Fibroblast of skin of left quadriceps (primary cell): ENCODE measurements around the gene SNX15.
"Not testable (repeated sequence)": the region's sequence is repeated elsewhere in the genome, so short reads cannot be mapped to it uniquely, and the experiment has no call there.

Source experiments
- DNase-seq, 2 experiments: peaks; one replicate each; pipeline ENCODE4 v3.0.0-alpha.2; 2013; ENCODE audit warnings: low read depth in 2 of 2

The SNX15 gene

GRCh38 chr11:65027213-65028067 lies at the start of gene SNX15:
TSS of gene SNX15 (plus strand) at chr11:65027439. CDS start at chr11:65027538, 99 bp downstream.
- DNase-seq, result peak; percentile 93 to 94

GRCh38 chr11:64983339-64983738 lies 43.9 kb upstream of the SNX15 start:
- not testable (repeated sequence) for DNase-seq

GRCh38 chr11:64987998-64988854 lies 39.0 kb upstream of the SNX15 start:
- DNase-seq, result no peak

GRCh38 chr11:64989416-64989815 lies 37.8 kb upstream of the SNX15 start:
- DNase-seq, result no peak

- DNase-seq, result no peak
Observed at GRCh38 chr11:64990222-64990923, 36.9 kb upstream of the SNX15 start.

DNA sequence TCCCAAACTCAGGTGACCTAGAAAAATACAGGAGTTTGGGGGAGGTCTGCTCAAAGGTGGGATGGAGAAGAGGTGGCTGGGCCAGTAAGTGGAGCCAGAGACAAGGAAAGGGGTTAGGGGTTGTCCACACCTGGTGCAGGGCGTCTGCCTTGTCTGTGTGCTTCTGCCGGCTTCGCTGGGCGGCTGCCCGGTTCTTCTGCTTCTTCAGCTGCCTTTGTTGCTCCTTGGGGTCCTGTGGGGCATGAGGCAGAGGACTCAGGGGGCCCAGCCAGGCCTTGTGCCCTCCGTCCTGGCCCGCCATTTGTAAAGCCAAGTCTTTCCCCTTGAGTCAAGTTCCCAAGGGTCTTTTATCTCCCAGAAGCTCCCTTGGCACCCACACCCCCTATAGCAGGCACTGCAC lies 32.9 kb upstream of the SNX15 start:
- DNase-seq, result no peak

GRCh38 chr11:64996327-64996709 lies 30.9 kb upstream of the SNX15 start:
- no peak for DNase-seq

GRCh38 chr11:64996710-64997380 lies 30.4 kb upstream of the SNX15 start, which contains the start of gene BATF2:
TSS of gene BATF2 (minus strand) at chr11:64996971. CDS start at chr11:64996914, 57 bp downstream.
- no peak for DNase-seq

GRCh38 chr11:64998141-64998540 lies 29.1 kb upstream of the SNX15 start:
- DNase-seq, result no peak

DNA sequence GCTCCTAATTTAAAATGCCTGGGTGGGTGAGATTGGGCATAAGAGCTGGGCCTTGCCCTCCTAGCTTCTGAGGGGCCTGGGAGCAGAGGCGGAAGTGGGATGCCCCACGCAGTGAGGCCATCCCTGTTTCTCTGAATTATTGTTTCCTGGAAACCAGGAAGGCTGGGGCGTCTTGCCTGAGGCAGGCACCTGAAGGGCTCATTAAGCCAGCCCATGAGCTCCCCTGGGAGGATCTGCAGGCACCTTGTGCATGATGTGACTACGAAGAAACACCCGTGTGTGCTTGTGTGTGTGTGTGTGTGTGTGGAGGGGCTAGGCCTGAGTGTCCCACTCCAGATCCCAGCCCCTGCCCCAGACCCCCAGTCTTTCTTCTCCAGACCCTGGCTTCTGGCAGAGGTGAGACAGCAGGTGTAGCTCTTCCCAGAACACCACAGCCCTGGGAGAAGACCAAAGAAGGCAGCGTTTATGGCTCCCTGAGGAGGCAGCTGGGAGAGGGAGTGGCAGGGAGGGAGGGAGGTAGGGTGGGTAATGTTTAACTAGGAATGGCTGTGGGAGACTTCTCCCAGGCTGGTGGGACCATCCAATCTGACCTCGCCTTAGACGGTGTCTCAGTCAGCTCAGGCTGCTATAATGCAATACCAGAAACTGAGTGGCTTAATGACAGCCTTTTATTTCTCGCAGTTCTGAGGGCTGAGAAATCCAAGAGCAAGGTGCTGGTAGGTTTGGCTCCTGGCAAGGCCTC lies 28.4 kb upstream of the SNX15 start:
- no peak for DNase-seq

DNA sequence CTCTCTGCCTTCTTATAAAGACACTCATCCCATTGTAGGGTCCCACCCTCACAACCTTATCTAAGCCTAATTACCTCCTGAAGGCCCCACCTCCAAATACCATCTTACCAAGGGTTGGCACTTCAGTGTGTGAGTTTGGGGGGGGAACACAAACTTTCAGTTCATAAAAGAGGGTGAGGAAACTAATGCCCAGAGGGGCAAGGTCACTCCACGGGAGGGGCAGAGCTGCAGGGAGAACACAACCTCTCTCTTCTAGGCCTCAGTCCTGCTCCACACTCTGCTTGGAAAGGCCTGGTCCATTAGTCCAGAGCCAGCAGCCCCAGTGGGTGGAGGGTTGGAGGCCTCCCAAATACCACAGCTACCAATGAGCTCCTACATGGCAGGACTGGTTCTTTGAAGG lies 27.8 kb upstream of the SNX15 start:
- no peak for DNase-seq

- DNase-seq, result no peak
Observed at GRCh38 chr11:65002706-65003105, 24.5 kb upstream of the SNX15 start.

GRCh38 chr11:65003282-65003681 lies 24.0 kb upstream of the SNX15 start:
- no peak for DNase-seq

DNA sequence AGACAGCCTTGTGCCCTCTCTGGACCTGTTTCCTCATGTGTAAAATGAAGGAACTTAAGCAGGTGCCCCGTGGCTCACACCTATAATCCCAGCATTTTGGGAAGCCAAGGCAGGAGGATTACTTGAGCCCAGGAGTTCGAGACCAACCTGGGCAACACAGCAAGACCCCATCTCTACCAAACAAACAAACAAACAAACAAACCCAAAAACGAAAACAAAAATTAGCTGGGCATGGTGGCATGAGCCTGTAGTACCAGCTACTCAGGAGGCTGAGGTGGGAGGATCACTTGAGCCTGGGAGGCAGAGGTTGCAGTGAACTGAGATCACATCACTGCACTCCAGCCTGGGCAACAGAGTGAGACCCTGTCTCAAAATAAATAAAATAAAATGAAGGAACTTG lies 23.3 kb upstream of the SNX15 start:
- not testable (repeated sequence) for DNase-seq

DNA sequence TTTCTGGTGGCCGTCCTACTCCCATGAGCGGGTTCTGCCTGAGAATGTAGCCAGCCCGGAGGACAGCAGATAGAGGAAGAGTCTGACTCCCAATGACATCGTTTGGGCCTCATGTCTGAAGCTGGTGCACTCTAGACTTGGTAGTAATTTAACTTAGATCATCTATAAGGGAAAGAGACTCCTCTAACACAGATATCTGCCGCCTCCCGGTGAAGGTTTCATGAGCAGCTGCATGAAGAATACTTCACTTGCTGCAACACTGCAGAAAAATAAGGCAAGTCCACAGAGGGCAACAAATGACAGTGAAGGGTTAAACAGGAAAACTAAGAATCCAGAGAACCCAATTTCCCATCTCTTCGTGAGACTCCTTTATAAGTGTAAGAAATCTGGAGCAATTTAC lies 19.2 kb upstream of the SNX15 start:
- DNase-seq, result no peak

GRCh38 chr11:65008873-65009272 lies 18.4 kb upstream of the SNX15 start:
- DNase-seq, result no peak

DNA sequence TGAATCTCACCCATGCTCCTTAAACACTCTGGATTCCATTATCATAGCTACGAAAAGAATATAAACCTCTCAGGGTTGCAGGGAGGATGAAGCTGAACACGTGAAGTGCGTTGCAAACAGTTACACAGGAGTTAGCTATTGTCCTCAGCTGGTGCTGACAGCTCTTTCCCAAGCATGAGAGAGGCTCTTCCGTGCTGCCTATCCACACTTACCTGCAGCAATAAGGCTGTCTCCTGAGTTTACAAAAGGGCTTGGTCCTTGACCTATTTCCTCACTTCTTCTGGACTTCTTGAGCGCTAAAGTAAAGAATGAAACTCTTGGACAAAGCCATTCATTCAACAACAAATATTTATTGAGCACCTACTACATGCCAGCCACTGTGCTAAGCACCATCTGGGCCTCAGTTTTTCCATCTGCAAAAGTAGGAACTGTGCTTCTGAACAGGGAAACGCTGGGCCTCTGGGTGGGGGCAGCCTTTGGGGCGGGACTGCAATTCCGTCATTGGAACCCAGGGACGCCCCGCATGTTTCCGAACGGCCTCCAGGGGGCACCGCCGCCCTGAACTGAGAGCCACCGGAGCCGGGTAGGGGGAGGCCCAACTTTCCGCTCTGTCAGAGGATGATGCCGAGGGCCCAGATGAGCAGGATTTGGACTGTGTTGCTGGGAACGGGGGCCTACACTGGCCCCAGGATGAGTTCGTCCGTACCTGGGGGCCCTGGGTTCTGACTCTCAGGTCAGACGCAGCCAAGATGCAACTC lies 13.9 kb upstream of the SNX15 start:
- DNase-seq, result peak; percentile 72 to 74

DNA sequence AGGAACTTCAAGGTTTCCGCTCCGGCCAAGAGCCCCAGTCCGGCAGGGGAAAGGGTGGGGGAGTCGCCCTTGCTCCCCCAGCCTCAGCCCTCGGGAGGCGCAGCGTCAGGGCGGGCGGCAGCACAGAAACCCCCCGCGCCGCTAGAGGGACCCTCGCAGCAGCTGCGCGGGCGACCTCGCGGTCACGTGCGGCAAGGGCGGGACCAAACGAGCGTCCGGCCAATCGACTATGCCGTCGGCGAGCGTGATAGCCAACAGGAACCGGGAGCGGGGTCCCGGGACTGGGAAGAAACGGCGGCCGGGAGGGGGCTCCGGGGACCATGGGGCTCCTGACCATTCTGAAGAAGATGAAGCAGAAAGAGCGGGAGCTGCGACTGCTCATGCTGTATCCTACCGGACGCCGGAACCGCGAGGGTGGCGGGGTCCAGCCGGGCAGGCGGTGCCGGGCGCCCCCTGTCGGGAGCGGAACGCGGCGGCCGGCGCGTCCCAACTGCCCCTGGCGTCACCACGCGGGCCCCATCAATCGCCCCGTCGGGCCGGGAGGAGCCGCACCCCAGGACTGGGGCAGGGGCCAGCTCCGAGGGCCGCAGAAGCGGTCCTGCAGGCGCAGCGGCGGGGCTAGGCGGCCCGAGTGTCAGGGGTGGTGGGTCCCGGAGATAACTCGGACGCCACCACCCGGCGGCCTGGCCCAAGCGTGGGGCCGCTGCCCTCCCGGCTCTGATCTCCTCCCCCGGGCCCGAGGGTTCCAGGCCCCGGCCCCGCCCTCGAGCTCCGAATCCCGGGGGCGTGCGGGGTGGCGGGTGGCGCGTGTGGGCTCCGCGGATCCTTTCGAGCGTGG lies 13.1 kb upstream of the SNX15 start, which contains the start of gene ARL2:
Gene ARL2, plus strand, starts transcription at position 273 of the 838 bp plus-strand sequence. Its CDS starts 48 bp downstream, at position 321.
- peak; percentile 76 to 79 for DNase-seq

GRCh38 chr11:65014726-65015227 lies 12.5 kb upstream of the SNX15 start:
- no peak for DNase-seq
